CD4-positive, alpha-beta T cell treated with Interleukin-6 for 4 hours (primary cell): Measurements from ENCODE around the gene KRT20.
"Not testable (repeated sequence)": the region's sequence is repeated elsewhere in the genome, so short reads cannot be mapped to it uniquely, and the experiment has no call there.

Experiments
- DNase-seq: peaks from one replicate; pipeline ENCODE4 v3.0.0-alpha.2; 2020; ENCODE audit warnings: mixed read lengths

KRT20 gene, protein sequence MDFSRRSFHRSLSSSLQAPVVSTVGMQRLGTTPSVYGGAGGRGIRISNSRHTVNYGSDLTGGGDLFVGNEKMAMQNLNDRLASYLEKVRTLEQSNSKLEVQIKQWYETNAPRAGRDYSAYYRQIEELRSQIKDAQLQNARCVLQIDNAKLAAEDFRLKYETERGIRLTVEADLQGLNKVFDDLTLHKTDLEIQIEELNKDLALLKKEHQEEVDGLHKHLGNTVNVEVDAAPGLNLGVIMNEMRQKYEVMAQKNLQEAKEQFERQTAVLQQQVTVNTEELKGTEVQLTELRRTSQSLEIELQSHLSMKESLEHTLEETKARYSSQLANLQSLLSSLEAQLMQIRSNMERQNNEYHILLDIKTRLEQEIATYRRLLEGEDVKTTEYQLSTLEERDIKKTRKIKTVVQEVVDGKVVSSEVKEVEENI

DNA sequence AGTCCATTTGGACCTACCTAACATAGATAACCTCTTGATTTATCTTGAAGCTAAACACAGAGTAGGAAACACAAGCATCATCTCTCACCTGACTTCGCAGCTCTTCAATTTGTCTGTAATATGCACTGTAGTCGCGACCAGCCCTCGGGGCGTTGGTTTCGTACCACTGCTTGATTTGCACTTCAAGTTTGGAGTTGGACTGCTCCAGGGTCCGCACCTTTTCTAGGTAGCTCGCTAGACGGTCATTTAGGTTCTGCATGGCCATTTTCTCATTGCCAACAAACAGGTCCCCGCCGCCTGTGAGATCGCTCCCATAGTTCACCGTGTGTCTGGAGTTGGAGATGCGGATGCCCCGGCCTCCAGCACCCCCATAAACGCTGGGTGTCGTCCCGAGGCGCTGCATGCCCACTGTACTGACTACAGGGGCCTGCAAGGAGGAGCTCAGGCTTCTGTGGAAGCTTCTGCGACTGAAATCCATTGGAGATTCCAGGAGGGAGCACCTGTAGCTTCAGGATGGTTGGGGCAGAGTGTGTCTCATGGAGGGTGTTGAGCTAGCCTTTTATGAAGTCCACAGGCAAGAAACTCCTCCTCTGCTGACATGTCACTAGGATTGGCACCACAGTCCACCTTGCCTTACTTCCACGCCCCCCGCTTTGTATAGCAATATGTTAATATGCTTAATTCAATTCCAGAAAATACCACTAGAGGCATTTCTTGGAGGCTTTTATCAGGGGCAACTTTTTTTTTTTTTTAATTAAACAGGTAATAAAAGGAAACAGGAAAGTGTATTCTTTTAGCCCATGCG, at the start of gene KRT20:
Gene KRT20, minus strand, starts transcription at position 535 of the 805 bp plus-strand sequence. Its CDS starts 57 bp downstream, at position 478.
- no peak for DNase-seq

DNA sequence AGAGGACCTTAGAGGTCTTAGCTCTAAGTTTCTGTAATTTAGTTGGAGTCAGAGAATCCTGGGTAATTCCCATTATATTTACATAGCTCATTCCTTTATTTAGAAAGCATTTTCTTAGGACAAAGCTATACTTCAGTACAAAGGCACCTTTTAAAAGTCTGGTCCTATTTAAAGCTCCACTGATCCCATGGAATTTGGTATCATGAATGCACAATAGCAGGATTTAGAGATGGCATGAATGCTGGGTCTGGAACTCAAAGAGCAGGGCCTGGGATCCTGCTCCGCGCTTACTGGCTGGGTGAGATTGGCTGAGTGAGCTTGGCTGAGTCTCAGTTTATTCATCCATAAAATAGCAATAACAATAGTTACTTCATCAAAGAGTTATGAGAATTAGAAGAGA, 47.6 kb upstream of the KRT20 start:
- no peak for DNase-seq

DNA sequence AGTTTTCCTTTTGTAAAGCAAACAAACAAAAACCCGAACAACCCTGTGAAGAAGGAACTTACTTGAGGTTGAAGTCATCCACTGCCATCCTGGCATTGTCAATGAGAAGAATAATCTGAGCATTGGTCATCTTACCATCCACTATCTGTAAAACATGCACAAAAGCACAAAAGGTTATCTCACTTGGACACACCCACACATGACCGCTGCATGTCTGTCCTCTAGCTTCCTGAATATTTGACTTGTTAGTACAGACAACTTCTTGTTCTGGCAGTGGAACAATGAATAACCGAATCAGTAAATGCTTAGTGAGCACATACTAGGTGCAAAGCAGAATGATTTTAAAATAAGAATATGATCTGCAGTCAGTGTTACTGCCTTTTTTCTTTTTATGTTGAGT, 46.3 kb upstream of the KRT20 start:
- DNase-seq, result no peak

DNA sequence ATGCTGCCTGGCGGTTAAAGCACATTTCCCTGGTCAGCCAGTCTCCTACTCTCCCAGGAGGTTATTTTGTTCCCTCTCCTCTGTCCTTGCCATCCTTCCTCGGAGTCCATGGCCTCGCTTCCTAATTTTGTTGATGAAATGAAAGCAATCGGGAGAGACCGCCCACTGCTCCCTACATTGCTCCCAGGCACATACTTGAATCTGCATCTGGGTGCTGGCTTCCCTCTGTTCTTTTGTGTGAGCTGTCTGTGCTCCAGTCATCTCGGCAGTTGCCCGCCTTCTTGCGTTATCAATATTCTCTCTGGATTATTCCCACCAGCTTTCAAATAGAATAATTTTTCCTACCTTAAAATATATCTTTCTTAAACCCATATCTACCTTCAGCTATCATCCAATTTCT, 41.3 kb upstream of the KRT20 start:
- DNase-seq, result no peak

DNA sequence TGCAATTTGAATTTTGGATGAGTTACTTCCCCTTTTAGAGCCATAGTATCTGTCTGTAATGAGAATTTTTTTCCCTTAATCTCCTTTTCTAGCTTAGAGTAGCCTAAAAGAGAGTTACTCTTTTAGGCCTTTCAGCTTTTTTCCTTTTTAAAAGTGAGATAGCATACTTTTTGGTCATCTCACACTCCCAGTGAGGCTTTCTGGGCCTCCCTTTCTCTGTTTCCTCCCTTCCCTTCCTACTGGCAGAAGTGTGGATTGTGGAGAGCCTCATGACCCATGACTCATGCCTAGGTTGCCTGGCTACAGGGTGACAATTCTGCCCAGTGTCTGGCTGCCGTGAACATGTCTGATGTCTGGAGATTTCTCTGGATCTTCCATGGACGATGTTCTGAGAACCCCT, 37.2 kb upstream of the KRT20 start:
- DNase-seq, result no peak

DNA sequence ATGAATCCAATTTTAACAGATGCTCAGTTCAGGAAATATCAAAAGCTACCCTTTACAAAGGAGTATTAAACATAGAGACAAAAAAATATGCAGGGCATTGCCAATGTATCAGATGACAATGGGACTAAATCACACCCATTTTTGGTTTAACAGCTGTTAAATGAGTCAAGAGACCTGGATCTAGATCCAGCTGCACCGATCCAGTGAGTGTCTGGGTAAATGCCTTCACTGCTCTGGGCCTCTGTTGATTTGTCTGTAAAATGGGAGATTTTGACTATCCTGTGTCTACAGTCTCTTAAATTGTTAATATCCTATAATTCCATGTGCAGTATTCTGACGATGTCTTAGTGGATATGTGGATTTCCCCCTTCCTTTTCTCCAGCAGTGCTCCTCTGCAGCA, 36.0 kb upstream of the KRT20 start:
- DNase-seq, result no peak

DNA sequence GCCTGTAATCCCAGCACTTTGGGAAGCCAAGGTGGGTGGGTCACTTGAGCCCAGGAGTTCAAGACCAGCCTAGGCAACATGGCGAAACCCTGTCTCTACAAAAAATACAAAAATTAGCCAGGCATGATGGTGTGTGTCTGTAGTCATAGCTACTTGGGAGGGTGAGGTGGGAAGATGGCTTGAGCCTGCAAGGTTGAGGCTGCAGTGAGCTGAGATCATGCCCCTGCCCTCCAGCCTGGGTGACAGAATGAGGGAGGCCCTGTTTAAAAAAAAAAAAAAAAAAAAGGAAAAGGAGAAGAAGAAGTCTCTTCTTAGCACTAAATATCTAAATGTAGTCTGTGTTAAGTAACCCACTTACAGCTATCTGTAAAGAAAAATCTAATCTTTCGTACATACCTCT, 32.1 kb upstream of the KRT20 start:
- DNase-seq, result not testable (repeated sequence)

DNA sequence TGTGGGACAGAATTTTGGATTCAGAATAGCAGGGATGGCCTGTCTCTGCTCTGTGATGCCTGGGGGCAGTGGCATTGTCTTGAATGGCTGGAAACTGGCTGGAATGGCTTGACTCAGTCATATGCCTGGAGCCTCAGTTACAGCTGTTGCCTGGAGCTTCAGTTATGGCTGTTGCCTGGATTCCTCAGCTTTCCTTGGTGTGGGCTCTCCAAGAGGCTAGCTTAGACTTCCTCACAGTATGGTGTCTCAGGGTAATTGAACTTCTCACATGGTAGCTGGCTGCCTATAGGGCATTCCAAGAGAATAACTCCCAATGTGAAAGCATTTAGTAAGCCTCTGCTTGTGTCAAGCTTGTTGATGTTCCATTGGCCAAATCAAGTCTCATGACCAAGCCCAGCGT, 31.3 kb upstream of the KRT20 start:
- DNase-seq, result no peak

DNA sequence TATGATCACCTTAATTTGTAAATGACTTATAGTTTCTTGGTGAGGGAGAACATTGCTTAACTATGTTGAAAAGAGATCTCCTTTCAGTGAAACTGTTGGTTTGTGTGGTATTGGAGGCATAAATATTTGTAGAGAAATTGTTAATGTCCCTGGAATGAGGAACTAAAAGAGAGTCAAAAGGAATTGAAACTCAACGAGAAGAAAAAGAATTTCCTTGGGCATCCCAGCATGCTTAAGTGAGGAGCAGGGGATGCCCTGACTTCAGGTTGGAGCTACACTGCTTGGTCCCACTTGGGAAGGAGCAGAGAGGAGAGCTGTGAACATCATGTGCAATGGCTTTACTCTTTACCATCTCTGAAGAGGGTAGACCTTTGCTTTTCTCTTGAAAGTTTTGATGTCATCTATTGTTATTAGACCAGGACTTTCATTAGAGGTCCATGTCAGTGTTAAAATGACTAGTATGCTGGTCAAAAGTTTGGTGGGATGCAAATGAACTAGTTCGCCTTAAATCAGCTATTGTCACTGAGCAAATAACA, 30.7 kb upstream of the KRT20 start:
- DNase-seq, result no peak

DNA sequence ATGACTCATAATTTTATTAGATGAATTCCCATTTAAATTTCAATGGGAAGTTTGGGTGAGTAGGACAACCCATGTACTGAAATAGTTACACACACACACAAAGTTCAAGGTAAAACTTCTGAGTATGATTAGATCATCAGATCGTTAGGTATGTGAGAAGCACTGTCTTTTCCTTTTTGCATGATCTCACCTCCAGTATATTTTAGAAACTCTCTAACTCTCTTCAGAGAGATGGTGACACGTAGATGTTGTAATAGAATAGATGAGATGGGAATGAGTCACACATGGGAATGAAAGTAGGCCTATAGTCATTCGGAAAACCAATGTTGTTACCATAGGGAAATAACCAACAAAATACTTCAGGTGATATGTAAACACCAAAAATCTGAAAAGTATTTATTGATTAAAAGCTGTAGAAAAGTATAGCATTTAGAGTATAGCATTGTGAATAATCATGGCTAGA, 30.2 kb upstream of the KRT20 start:
- DNase-seq, result no peak

DNA sequence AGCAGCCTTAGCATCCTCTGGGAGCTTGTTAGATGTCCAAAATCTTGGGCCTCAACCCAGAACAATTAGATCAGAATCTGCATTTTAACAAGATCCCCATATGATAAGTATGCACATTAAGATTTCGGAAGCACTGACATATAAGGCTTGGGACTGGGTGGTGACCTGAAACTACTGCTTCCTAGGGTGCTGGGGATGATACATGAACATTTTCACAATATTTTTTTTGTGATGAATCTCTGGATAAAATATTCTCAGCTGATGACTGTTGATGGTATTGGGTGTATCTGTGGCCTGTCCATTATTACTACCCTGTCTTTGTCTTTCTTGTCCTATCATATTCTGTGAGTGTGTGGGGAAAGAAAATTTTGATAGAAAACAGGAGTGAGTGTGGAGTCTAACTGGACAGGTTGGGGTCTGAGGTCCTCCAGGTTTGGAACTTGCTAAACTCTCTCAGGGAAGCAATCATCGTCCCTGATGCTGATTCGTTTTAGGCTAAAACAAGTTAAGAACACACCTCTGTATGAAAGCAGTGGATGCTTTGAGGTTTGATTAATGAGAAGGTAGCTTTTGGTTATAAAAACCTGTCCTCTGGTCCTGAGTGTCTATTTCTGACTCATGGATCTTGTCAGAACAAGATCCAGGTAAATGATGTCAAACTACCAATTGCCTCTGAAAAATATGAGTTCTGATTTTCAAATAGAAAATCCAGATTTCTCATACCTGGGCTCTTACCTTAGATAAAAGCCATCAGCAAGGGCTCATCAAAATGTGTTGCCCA, 29.2 kb upstream of the KRT20 start:
- no peak for DNase-seq

DNA sequence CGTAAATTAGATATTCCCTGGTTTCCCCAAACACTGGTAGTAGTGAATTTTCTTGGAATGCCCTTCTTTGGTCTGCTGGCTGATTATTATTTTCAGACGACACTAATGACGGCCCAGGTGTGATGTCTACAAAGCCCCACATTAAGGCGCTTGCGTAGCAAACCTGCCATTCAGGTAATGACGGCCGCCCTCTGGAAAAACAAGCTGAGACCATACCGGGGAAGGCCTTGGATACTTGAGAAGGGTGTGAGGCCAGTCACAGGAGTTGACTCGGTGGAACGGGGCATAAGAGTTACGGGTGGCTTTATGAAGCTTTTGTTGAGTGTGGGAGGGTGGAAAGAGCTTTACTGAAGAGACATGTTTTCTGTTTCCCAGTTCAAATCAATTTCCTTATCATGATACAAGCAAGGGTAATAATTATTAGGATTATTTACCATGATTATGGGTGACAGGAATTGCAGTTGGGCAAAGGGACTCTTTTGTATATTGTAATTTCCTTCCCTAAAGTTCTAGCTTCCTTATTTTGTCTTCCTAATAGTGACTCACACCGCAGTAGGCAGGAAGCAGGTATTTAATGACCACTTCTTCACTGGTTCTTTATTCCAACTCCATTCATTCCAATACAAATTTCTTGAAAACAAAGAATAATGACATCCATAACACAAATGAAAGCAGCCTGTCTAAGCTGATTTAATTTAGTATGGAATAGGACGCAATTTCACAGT, 27.6 kb upstream of the KRT20 start:
- no peak for DNase-seq

DNA sequence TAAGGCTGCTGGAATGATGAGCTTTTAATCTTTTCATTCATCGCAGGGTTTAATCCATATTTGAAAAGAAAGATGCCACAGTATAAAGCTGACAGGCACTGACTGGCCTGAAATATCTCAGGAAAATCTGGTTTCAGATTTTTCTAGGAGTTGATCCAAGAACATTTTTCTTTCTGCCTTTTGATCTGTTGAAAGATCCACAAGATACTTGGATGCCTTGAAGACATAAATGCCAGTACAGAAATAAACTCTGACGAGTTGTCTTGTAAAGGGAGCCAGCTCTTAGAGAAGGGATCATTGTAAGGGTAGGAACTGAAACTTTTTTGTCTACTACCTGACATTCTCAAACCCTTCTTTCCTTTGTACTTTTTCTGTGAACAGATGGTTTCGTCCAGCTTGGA, 25.4 kb upstream of the KRT20 start:
- DNase-seq, result no peak

DNA sequence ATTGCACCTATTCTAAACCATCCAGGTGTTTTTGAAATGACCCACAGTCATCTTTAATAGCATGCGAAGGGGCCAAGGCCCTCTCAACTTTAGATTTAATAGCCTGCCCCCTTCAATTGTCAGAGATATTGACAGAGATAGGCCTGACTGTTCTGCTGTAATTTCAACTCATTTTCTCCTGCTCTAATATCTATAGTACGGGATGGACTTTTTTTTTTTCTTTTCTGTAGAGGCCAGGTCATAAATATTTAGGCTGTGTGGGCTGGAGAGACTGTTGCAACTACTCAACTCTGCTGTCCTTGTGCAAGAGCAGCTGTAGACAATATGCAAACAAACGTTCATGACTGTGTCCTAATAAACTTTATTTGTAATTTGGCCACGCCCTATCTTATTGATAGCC, 24.7 kb upstream of the KRT20 start:
- no peak for DNase-seq

DNA sequence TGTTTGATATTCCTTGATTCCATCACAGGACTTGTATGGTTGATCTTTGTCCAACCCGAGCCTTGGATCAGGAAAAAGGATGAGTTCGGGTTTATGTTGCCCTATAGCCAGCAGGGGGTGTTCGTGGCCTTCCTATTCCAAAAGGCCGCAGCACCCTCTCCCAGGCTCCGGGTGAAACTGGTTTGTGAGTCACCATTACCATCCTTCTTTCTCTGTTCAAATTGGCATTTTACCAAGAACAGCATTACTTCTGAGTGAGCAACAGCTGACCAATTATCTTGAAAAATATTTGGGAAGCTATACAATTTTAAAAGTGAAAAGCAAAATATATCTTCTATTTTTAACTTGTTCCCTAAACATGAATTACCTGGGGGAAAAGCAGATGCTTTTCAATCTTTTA, 24.3 kb upstream of the KRT20 start:
- DNase-seq, result peak; percentile 79

DNA sequence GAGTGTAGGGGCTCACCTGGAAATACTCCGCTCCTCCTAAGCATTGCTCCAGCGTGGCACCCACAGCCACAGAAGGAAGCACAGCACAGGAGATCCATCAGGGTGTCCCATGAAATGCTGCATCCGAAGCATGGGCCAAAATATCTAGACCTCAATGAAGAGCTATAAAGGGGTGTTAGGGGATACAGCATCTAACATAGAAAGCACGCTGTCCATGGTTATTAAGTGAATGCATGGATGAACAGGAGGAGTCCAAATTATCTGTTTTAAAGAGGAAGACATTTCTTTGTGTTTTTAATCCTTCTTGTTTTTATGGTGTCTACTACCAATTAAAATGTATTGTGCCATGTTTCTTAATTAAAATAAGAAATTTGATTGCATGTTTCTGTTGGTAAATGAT, 21.6 kb upstream of the KRT20 start:
- no peak for DNase-seq

DNA sequence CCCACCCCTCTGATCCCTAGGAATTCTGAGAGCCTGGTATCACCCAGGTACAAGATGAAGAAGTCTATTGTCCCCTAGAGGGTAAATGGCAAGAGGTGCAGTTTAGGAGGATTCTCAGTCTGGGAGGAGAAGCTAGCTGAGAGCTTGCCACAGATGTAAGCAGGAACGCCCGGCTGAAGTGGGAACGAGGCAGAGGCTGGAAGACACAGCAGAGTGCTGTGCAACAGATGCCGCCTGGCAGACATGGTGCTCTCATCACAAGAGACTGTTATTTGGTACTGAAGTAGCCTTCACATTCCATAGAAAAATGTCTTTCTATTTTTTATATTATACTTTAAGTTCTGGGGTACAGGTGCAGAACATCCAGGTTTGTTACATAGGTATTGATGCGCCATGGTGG, 20.3 kb upstream of the KRT20 start:
- DNase-seq, result no peak

DNA sequence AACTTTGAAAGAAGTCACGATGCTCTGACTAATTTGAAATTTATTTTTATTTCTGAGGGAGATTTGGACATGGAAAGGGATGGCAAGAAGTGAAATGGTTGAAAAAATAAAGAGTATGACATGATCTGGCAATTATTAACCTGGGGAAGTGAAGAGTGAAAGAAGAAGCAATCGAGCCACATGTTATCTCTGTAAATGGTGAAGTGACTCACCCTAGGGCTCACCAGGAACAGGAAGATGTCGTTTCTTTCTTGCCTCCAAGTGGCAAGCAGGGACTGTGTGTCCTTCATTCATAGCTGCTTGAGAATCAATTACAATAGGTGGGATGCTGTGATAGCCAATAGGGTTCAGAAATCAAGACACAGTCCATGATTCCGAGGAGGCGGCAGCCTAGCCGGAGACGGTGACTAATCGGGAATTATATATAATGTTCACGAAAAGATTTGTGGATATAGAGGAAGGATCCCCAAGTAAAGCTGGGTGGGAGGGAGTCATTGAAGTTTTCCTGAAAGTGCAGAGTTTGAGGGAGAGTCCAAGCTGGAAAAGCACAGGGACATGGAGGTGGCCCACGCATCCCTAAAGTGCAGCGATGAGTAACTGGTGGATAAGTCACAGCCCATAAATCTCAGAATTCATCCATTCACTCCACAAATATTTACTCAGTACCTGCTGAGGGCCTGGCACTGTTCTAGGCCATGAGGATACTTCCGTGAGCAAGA, 18.2 kb upstream of the KRT20 start:
- DNase-seq, result no peak

DNA sequence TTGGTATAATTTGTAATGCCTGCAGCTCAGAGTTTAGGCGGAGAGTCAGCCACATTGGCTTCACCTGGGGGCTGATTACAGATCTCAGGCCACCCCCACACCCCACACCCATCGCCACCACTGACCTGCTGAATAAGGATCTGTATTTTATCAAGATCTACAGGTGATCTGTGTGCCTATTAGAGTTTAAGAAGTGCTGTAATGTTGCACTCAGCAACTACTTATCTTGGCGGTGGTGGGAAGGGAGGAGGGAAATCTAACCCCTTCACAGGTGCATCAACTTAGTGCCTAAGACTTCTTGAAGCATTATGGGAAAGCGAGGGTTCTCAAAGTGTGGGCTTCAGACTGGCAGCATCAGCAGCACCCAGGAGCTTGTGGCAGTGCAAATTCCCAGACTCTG, 17.5 kb upstream of the KRT20 start:
- DNase-seq, result no peak

DNA sequence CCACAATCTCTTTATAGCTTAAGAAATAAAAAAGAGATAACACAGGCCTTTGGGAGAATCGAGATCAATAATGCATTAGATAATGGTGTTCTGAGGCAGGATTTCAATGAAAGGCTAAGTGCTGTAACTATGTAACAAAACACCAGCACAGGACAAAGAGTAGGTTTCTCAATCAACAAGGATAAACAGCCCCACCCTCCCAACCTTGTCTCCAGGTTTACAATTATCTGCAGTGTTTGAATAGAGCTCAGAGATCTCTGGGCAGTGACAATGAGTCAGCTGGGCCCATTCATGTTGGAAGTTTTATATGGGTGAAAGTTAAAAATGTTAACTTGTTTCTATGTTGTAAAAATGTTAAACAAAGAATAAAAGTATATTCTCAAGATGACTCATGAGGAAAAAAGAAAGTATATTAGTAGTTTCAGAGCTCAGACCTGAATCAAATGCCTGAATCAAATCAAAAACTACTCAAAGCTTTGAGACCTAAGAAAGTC, 17.0 kb upstream of the KRT20 start:
- no peak for DNase-seq

DNA sequence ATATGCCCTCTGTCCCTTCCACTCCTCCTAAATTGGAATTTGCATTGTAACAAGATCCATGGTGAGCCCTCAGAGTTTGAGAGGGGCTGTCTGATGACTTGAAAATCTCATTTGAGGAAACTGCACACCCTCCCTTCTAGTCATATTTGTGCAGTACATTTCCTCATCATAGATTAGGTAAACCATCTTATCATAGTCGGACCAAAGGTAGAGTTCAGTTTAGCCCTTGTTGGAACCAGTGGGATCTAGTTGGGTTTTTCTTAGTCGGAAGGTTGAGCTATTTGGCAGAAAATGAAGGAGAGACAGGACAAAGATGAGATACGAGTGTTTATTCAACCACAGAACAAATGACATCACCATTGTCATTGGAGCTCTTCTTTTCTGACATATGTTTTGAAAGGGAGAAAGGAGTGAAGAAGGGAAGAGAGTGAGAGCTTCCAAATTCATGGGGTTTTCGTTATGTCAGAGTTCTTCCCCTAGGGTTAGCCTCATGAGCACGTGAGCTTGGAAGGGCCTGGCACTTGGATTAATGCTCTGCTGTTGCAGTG, 15.8 kb upstream of the KRT20 start:
- no peak for DNase-seq
